GM18873 (cell line): ENCODE measurements around the gene ERBIN.

Source experiments
- ATAC-seq: cut with Tn5 transposase; IDR thresholded peaks from one replicate; pipeline ENCODE4 v1.9.1; 2021; ENCODE audit warnings: mild to moderate bottlenecking, moderate library complexity, moderate number of reproducible peaks; ENCODE audit not compliant: unreplicated experiment, low FRiP score

The ERBIN gene

DNA sequence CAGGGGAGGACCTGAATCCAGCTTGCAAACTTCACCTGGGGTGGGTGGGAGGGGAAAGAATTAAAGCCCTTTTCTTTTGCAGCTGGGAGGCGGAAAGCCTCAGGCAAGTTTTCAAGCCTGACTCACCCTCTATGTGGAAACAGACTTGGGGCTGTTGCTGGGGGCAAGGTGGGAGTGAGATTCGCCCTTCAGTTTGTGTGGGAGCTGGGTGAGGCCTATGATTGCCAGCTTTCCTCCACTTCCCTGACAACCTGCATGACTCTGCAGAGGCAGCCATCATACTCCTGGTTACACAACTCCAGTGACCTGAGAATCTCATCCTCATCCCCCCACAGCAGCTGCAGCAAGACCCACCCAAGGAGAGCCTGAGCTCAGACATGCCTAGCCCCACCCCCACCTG, 174.5 kb downstream of the ERBIN start:
- no peak for ATAC-seq

DNA sequence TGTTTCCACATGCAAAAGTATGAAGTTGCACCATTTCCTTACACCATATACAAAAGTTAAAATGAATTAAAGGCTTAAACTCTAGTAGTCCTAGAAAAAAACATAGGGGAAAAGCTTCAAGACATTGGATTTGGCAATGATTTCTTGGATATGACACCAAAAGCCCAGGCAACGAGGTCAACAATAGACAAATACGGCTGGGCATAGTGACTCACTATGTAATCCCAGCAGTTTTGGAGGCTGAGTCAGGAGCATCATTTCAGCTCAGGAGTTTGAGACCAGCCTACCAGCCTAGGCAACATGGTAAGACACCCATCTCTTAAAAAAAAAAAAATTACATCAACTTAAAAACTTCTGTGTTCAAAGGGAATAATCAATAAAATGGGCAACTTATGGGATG, 186.8 kb downstream of the ERBIN start:
- no peak for ATAC-seq

DNA sequence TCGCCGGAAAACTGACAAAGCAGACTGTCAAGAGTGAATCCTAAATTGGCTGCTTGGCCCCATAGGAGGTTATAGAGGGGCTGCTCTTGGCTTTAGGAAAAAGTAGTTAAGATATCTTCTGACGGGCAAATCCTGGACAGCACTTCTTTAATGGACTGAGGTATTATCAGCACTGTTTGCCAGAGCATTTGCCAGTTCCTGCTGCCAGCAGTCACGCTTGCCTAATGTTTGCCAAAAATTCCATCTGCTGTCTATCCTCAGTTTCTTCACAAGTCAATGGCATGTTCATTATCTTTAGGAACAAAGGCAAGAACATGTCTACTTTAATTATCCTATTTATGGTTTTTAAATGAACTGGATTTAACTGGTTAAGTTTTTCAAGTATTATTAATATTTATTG, 191.9 kb downstream of the ERBIN start:
- no peak for ATAC-seq

DNA sequence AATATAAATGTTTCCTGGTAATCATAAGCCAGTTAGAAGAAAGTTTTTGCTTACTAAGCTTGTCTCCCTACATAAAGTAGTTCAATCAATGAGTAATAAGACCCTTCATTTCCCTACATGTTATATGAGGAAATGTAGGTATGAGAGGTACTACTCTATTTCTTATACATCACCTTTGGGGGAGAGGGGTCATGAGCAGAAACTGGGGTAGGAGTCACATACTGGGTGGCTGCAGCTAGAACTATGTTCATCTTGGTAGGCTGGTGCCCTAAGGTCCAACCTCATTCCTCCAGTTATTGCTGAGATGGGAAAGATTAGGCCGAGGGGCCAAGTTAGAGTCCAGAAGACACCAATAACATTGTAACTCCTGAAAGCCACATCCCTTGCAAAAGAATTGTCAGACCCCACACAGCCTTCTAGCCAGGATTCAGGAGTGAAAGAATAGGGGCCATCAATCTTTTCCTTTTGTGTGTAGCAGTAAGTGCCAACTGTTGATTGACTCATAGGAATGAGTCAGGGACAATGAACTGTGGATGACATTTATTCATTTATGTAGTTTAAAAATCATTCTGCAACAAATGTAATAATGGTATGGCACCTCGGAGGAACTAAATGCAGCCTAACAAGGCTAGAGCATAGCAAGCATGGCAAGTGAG, 196.1 kb downstream of the ERBIN start:
- ATAC-seq = no peak

DNA sequence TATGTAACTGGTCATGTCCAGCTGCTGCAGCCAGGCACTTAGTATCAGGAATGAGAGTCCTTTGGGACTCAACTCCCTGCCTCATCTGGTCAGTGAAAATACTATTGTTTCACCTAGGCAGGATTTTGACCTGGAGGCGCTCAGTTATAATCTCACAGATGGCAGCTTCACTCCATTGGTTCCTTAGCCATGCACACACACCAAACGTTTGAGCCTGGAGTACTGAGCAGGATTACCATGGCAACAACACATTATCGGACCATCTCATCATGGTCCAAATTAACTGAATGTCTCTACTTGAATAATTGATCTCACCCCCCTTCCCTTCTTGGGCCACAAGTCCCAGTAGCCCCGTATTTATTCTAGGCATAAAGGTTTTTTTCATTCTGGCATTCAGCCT, 202.8 kb downstream of the ERBIN start:
- ATAC-seq = no peak

DNA sequence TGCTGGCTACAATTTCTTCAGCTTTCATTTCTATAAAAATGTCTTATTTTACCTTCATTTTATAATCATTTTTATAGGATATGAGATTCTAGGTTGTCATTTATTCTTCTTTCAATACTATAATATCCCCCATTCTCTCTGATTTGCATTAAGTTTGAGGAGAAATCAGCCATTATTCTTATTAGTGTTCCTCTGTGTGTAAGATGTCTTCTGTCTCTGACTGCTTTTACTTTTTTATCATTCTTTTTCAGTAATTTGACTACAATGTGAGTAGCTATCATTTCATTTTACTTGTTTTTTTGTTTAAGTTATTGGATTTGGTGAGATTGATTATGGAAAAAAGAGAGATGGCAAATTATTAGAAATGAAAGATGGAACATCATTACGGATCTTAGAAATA, 204.1 kb downstream of the ERBIN start:
- no peak for ATAC-seq
